Nephron progenitor cell (in vitro differentiated cells): Measurements from ENCODE around the gene AXIN2.

Experiments
- DNase-seq: peaks from one replicate; pipeline ENCODE4 v3.0.0; 2021
- H3K27ac Mint-ChIP-seq: 2 replicates; pipeline ENCODE4 v1.8.0; 2021; ENCODE audit warnings: mild to moderate bottlenecking, moderate library complexity, mixed read lengths
- H3K27me3 Mint-ChIP-seq: 2 replicates; pipeline ENCODE4 v1.8.0; 2021; ENCODE audit warnings: mild to moderate bottlenecking, low read depth, mixed read lengths; ENCODE audit not compliant: poor library complexity
- H3K36me3 Mint-ChIP-seq: 2 replicates; pipeline ENCODE4 v1.8.0; 2021; ENCODE audit warnings: low read depth, mixed read lengths
- H3K4me1 Mint-ChIP-seq: 2 replicates; pipeline ENCODE4 v1.8.0; 2021; ENCODE audit warnings: mixed read lengths
- H3K4me3 Mint-ChIP-seq: 2 replicates; pipeline ENCODE4 v1.8.0; 2021; ENCODE audit warnings: mild to moderate bottlenecking, moderate library complexity, mixed read lengths
- H3K9me3 Mint-ChIP-seq: 2 replicates; pipeline ENCODE4 v1.8.0; 2021; ENCODE audit warnings: mild to moderate bottlenecking, moderate library complexity, mixed read lengths
- TF ChIP-seq, protein P1 (sequence below): fragments of 200-600 bp; sonication (generic); IDR thresholded peaks from 2 replicates; pipeline ENCODE4 v1.5.0; 2021; ENCODE audit warnings: antibody characterized with exemption

AXIN2 gene

DNA sequence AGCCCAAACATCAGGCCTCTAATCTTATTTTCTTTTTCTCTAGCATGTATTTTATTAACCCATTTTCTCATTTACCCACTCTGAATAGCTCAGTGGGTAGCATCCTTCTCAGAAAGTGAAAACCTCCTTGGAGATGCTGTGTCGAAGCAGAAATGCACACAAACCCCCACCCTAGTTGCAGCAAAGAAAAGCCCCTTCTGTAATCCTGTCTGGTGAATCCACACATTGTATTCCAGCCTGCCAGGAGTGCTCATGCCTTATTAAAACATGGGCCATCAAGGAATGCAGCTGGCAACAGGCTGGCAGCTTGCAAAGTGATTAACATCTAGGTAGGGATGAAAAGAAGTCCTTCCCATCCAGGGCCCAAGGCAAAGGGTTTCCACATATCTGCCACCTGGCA lies 39.7 kb upstream of the AXIN2 start:
- H3K36me3 Mint-ChIP-seq, result no peaks in the 10 kb centered on the region
- no peak overlapping the region for H3K27ac Mint-ChIP-seq
- no peaks in the 10 kb centered on the region for H3K27me3 Mint-ChIP-seq
- peaks cover 41% of the 10 kb centered on the region for H3K4me1 Mint-ChIP-seq
- DNase-seq, result no peak
- H3K9me3 Mint-ChIP-seq, result no peaks in the 10 kb centered on the region
- TF ChIP-seq, protein P1, sequence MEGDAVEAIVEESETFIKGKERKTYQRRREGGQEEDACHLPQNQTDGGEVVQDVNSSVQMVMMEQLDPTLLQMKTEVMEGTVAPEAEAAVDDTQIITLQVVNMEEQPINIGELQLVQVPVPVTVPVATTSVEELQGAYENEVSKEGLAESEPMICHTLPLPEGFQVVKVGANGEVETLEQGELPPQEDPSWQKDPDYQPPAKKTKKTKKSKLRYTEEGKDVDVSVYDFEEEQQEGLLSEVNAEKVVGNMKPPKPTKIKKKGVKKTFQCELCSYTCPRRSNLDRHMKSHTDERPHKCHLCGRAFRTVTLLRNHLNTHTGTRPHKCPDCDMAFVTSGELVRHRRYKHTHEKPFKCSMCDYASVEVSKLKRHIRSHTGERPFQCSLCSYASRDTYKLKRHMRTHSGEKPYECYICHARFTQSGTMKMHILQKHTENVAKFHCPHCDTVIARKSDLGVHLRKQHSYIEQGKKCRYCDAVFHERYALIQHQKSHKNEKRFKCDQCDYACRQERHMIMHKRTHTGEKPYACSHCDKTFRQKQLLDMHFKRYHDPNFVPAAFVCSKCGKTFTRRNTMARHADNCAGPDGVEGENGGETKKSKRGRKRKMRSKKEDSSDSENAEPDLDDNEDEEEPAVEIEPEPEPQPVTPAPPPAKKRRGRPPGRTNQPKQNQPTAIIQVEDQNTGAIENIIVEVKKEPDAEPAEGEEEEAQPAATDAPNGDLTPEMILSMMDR, result no peak
- H3K4me3 Mint-ChIP-seq, result no peak overlapping the region

DNA sequence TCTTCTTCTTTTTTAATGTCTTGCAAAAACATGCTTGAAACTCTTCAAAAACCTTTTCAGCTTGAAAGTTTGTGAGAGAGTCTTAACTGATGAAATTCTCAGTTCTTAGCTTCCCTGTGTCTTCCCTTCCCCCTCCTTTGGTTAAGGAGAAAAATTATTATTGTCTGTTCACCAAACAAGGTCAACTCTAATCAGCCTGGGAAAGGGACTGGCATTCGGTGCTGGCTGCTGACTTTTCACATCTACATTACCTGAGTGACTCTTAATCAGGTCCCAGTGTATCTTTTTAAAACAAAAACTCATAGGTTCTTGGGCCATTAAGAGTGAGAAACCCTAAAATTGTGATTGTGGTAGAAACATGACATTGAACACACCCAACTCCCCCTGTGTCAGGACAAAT lies 39.1 kb upstream of the AXIN2 start:
- Mint-ChIP-seq H3K27ac (no peak overlapping the region), H3K27me3 (no peaks in the 10 kb centered on the region), H3K4me3 (no peak overlapping the region), H3K4me1 (peaks cover 40% of the 10 kb centered on the region), H3K9me3 (no peaks in the 10 kb centered on the region), H3K36me3 (no peaks in the 10 kb centered on the region)
- TF ChIP-seq, protein P1, result no peak
- no peak for DNase-seq

DNA sequence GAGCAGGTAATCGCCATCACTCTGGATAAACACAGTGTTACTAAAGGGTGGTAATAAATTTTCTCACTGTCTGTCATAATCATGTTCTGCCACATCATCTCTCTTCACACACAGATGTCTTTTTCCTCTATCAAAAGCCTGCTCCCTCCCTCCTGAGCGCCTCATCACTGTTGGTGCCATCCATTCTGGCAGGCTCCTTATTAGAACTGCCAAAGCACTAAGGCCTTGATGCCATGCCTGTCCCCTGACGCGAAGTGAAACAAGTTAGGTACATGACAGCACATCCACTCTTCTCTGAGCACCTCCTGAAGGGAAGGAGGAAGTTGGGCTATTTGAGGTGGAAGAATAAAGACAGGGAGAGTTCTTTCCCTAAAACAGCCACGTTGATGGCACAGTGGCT lies 38.2 kb upstream of the AXIN2 start:
- no peak overlapping the region for H3K27ac Mint-ChIP-seq
- H3K4me1 Mint-ChIP-seq, result peaks cover 41% of the 10 kb centered on the region
- no peaks in the 10 kb centered on the region for H3K27me3 Mint-ChIP-seq

DNA sequence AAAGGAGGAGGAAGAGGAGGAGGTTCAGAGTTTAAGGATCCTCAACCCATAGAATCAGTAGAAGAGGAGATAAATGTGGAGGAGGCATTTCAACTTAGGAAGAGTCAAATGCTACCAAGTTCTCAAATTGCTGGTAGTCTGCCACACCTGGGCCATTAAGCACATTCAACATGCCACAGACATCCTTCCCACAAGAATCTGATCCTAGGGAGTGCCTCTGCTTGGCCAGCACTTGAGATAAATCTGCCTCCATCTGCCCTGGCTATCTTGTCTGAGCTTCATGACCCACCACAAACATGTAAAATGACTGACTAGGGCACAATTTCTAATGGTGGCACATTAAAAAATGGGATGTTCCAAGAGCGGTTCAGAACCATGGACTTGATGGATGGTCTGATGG lies 37.3 kb upstream of the AXIN2 start:
- DNase-seq, result no peak
- Mint-ChIP-seq H3K27ac (peak overlapping the region; percentile 80), H3K36me3 (no peaks in the 10 kb centered on the region), H3K27me3 (no peaks in the 10 kb centered on the region), H3K9me3 (no peaks in the 10 kb centered on the region), H3K4me1 (peaks cover 50% of the 10 kb centered on the region), H3K4me3 (no peak overlapping the region)
- TF ChIP-seq, protein P1, result no peak

More for the DNA sequence above, 38.2 kb upstream of the AXIN2 start:
- DNase-seq, result no peak
- TF ChIP-seq, protein P1, result no peak
- Mint-ChIP-seq H3K4me3 (no peak overlapping the region), H3K36me3 (no peaks in the 10 kb centered on the region), H3K9me3 (no peaks in the 10 kb centered on the region)

DNA sequence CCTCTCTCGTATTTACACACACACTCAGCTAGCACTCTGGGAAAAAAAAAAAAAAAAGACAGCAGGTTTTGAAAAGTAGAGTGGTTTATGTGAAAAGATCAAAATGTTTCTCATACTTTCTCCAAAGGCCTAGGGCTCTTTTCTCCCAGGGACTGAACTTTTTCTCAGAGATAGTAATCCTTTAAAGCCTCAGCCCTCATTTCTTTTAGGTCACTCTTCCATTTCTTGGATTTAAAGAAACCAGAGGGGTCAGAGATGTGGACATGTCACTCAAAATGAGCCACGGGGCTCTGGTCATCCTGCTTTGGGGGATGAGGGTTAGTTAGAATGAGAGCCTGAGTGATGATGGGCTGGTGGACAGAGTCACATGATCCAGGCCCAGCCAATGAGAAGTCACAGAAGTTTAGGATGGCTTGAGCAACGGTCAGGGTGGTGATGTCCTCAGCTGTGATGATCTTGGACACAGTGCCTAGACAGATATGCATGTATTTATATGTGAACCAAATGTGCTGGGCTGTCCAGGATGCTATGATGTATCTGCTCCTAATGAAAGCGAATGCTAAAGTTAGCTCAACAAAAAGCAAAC lies 33.7 kb upstream of the AXIN2 start:
- H3K9me3 Mint-ChIP-seq, result no peaks in the 10 kb centered on the region
- H3K27me3 Mint-ChIP-seq, result peaks cover 4% of the 10 kb centered on the region
- peak overlapping the region; percentile 33 for H3K27ac Mint-ChIP-seq
- H3K36me3 Mint-ChIP-seq, result no peaks in the 10 kb centered on the region
- H3K4me3 Mint-ChIP-seq, result no peak overlapping the region
- TF ChIP-seq, protein P1, result no peak
- H3K4me1 Mint-ChIP-seq, result peaks cover 59% of the 10 kb centered on the region
- no peak for DNase-seq
